ENCODE results near the gene TMEM267. TPM values are rescaled to one million over a fixed set of nuclear protein-coding genes. Genes with fewer than 3 reads are reported as not detected.

TMEM267 gene
- total RNA-seq, 1 donor from 2014 or later: 9.4 TPM

DNA sequence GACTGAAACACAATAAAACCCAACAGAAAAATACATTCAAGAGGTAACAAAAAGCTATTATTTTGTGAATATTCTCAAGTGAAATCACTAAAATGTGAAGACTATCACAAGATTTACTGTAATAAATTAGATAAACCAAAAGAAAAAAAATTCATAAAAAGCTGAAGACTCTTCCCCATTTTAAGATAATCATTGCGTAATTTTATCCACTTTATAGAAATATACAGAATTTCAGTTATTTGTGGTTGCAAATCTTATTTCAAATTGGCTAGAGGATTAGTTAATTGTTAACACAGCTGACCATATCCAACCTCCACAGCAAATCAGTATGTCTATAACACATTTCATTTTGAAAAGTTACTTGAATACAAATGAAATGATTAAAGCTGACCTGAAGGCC is 7.7 kb upstream of the TMEM267 start:
- H3K27ac Mint-ChIP-seq: no peak overlapping the region
- no peaks in the 10 kb centered on the region for H3K4me1 Mint-ChIP-seq
- no peaks in the 10 kb centered on the region for H3K36me3 Mint-ChIP-seq
- H3K27me3 Mint-ChIP-seq (ENCODE audit: low read depth): no peaks in the 10 kb centered on the region
- no peak overlapping the region for H3K4me3 Mint-ChIP-seq
- H3K9me3 Mint-ChIP-seq: no peaks in the 10 kb centered on the region
- no peak for DNase-seq (ENCODE audit: low spot score in 2 of 2, unreplicated experiment in 2 of 2)
- TF ChIP-seq, protein P1, sequence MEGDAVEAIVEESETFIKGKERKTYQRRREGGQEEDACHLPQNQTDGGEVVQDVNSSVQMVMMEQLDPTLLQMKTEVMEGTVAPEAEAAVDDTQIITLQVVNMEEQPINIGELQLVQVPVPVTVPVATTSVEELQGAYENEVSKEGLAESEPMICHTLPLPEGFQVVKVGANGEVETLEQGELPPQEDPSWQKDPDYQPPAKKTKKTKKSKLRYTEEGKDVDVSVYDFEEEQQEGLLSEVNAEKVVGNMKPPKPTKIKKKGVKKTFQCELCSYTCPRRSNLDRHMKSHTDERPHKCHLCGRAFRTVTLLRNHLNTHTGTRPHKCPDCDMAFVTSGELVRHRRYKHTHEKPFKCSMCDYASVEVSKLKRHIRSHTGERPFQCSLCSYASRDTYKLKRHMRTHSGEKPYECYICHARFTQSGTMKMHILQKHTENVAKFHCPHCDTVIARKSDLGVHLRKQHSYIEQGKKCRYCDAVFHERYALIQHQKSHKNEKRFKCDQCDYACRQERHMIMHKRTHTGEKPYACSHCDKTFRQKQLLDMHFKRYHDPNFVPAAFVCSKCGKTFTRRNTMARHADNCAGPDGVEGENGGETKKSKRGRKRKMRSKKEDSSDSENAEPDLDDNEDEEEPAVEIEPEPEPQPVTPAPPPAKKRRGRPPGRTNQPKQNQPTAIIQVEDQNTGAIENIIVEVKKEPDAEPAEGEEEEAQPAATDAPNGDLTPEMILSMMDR (IDR thresholded peaks at IDR 0.05; ENCODE audit: unreplicated experiment): no peak

DNA sequence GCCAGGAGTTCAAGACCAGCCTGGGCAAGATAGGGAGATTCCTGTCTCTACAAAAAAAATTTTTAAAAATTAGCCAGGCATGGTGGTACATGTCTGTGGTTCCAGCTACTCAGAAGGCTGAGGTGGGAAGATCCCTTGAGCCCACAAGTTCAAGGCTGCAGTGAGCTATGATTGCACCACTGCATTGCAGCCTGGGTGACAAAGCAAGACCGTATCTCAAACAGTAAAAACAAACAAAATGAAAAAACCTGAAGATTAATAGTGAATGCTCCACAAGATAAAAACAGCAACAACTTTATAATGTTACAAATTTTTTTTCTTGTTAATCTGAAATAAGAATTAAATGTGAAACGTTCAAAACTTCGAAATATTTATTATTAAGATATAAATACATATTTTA is 2.7 kb upstream of the TMEM267 start:
- H3K36me3 Mint-ChIP-seq: no peaks in the 10 kb centered on the region
- peaks cover 17% of the 10 kb centered on the region for H3K4me1 Mint-ChIP-seq
- TF ChIP-seq, protein P1 (IDR thresholded peaks at IDR 0.05; ENCODE audit: unreplicated experiment): no peak
- no peak for DNase-seq (ENCODE audit: low spot score in 2 of 2, unreplicated experiment in 2 of 2)
- H3K9me3 Mint-ChIP-seq: no peaks in the 10 kb centered on the region
- H3K27ac Mint-ChIP-seq: no peak overlapping the region
- no peaks in the 10 kb centered on the region for H3K27me3 Mint-ChIP-seq (ENCODE audit: low read depth)
- no peak overlapping the region for H3K4me3 Mint-ChIP-seq

- H3K27ac Mint-ChIP-seq: peak overlapping the region; percentile 35
- TF ChIP-seq, protein P1 (IDR thresholded peaks at IDR 0.05; ENCODE audit: unreplicated experiment): no peak
- peak overlapping the region; percentile 4 for H3K4me3 Mint-ChIP-seq
Measured at GRCh38 chr5:43485406-43485805, 1.7 kb upstream of the TMEM267 start.

GRCh38 chr5:43484106-43484849 is 613 bp upstream of the TMEM267 start:
- Mint-ChIP-seq H3K9me3 (no peaks in the 10 kb centered on the region), H3K36me3 (no peaks in the 10 kb centered on the region), H3K27me3 (ENCODE audit: low read depth) (no peaks in the 10 kb centered on the region), H3K4me3 (peak overlapping the region; percentile 97), H3K27ac (peak overlapping the region; percentile 100), H3K4me1 (peaks cover 17% of the 10 kb centered on the region)
- peak; percentile 60 to 87 for DNase-seq (ENCODE audit: low spot score in 2 of 2, unreplicated experiment in 2 of 2)
- TF ChIP-seq, protein P1 (IDR thresholded peaks at IDR 0.05; ENCODE audit: unreplicated experiment): peak; percentile 69

More at GRCh38 chr5:43485406-43485805, 1.7 kb upstream of the TMEM267 start:
- H3K36me3 Mint-ChIP-seq: no peaks in the 10 kb centered on the region
- no peaks in the 10 kb centered on the region for H3K9me3 Mint-ChIP-seq
- no peak for DNase-seq (ENCODE audit: low spot score in 2 of 2, unreplicated experiment in 2 of 2)
- H3K4me1 Mint-ChIP-seq: peaks cover 17% of the 10 kb centered on the region
- H3K27me3 Mint-ChIP-seq (ENCODE audit: low read depth): no peaks in the 10 kb centered on the region

DNA sequence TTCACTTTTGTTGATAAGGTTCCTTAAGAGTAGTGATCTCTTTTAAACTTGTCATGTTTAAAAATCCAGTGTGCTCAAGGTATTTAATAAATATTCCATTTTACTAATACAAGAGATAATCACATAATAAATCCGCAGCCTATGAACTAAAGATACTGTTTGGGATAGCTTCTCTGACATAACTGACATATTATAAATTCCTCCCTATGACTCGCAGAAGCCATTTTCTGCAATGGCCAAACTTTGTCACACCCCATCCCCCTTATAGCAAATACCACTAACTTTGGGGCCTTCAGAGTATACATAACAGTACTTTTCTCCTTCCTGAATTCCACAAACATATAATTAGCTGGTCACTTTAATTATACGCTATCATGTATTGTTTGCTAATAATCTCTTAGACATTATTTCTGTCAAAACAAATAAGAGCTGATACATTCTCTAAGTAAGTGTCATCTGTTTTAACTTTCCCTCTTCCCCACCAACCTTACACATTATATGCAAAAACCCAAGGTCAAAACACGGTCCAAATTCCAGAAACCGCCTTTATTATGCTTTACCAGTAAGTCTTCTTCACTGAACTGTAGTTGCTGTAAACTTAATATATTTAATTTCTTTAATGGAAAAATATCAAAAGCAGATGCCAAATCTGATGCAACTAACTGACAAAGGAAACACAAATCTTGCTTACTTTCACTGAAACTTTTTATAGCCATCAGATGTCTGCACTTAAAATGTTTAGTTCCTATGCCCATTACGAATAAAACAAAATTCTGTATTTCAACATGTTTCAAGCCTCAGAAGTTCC is 971 bp downstream of the TMEM267 start:
- H3K9me3 Mint-ChIP-seq: no peaks in the 10 kb centered on the region
- DNase-seq (ENCODE audit: low spot score in 2 of 2, unreplicated experiment in 2 of 2): no peak
- peaks cover 1% of the 10 kb centered on the region for H3K36me3 Mint-ChIP-seq
- H3K27ac Mint-ChIP-seq: peak overlapping the region; percentile 100
- H3K4me1 Mint-ChIP-seq: peaks cover 17% of the 10 kb centered on the region
- peak overlapping the region; percentile 97 for H3K4me3 Mint-ChIP-seq
- H3K27me3 Mint-ChIP-seq (ENCODE audit: low read depth): no peaks in the 10 kb centered on the region
- TF ChIP-seq, protein P1 (IDR thresholded peaks at IDR 0.05; ENCODE audit: unreplicated experiment): no peak

Data from mesothelial cell of epicardium (in vitro differentiated cells).